DND-41 (cell line): ENCODE data around the gene FNDC10.

Experiments
- ATAC-seq: fragments of 200-7000 bp; cut with Tn5 transposase; 3 replicates; pipeline ENCODE4 v1.9.1; 2021; ENCODE audit warnings: low read depth; ENCODE audit not compliant: insufficient read depth
- DNase-seq: peaks from one replicate; pipeline ENCODE4 v3.0.0-alpha.2; 2020
- H2AFZ ChIP-seq: 2 replicates; pipeline ENCODE4 v1.6.0; 2012; ENCODE audit warnings: low read depth, low read length
- H3K27ac ChIP-seq: 2 replicates; pipeline ENCODE4 v1.5.1; 2012; ENCODE audit warnings: low read length, inconsistent platforms
- H3K27me3 ChIP-seq: fragments of 200-600 bp; sonication (generic); 2 replicates; pipeline ENCODE4 v1.6.0; 2012; ENCODE audit warnings: low read length, mild to moderate bottlenecking, inconsistent platforms; ENCODE audit not compliant: insufficient read depth, poor library complexity
- H3K36me3 ChIP-seq: 2 replicates; pipeline ENCODE4 v1.5.1; 2012; ENCODE audit warnings: low read length, inconsistent platforms; ENCODE audit not compliant: insufficient read depth
- H3K4me1 ChIP-seq: 2 replicates; pipeline ENCODE4 v1.5.1; 2012; ENCODE audit warnings: mild to moderate bottlenecking, low read length; ENCODE audit not compliant: insufficient read depth
- H3K4me2 ChIP-seq: 2 replicates; pipeline ENCODE4 v1.6.0; 2012; ENCODE audit warnings: mild to moderate bottlenecking, moderate library complexity, low read length, inconsistent platforms; ENCODE audit not compliant: insufficient read depth
- H3K4me3 ChIP-seq, 2 experiments: fragments of 200-600 bp in 1 of 2; shearing (Covaris generic) in 1 of 2; 2 replicates each; pipeline ENCODE4 v1.5.1; 2012 to 2016; ENCODE audit warnings: inconsistent platforms in 2 of 2, low read length in 2 of 2, mild to moderate bottlenecking in 2 of 2, low read depth in 1 of 2, moderate library complexity in 1 of 2
- H3K79me2 ChIP-seq: 2 replicates; pipeline ENCODE4 v1.6.0; 2012; ENCODE audit warnings: low read length, inconsistent platforms; ENCODE audit not compliant: insufficient read depth
- H3K9ac ChIP-seq: 2 replicates; pipeline ENCODE4 v1.6.0; 2012; ENCODE audit warnings: low read depth, mild to moderate bottlenecking, inconsistent platforms, low read length, moderate library complexity
- H3K9me3 ChIP-seq: 2 replicates; pipeline ENCODE4 v1.5.1; 2012; ENCODE audit warnings: low read length, moderate library complexity, mild to moderate bottlenecking, inconsistent platforms; ENCODE audit not compliant: insufficient read depth, severe bottlenecking
- H4K20me1 ChIP-seq: 2 replicates; pipeline ENCODE4 v1.6.0; 2012; ENCODE audit warnings: low read length; ENCODE audit not compliant: insufficient read depth
- EZH2 ChIP-seq: IDR thresholded peaks from 3 replicates; pipeline ENCODE4 v1.6.1; 2012; ENCODE audit warnings: borderline replicate concordance, low read depth, mild to moderate bottlenecking, moderate library complexity, low read length, inconsistent platforms; ENCODE audit not compliant: severe bottlenecking
- TF ChIP-seq, protein P1 (sequence below): IDR thresholded peaks from 2 replicates; pipeline ENCODE4 v1.5.1; 2012; ENCODE audit warnings: borderline replicate concordance, low read length, moderate library complexity, mild to moderate bottlenecking; ENCODE audit not compliant: poor library complexity, severe bottlenecking; ENCODE audit errors: extremely low read depth

FNDC10 gene

DNA sequence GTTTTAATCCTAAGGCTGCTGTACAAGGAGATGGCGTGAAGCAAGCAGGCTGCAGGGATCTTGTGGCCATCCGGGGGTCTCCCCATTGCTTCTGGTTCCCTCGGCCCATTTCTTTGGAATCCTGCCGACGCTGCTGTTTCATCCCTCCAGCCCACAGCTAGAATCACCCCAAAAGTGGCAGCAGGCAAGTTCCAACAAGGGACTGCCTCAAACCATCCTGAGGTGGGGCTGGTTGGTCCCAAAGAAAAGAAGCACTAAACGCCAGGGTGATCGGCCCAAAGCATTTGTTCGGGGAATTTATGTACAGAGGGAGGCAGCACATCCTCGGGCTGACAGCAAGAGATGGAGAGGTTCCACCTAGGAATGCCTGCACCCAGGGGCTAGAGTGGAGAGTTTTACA, 10.9 kb upstream of the FNDC10 start:
- DNase-seq (no peak), ATAC-seq (no peak)
- Histone ChIP-seq H4K20me1 (peaks cover 10% of the 10 kb centered on the region), H3K4me1 (peaks cover 15% of the 10 kb centered on the region), H3K4me3 (no peak overlapping the region), H3K79me2 (peaks cover 16% of the 10 kb centered on the region), H3K27ac (no peak overlapping the region), H3K4me2 (no peak overlapping the region), H3K36me3 (peaks cover 3% of the 10 kb centered on the region; the same call in 1 of the 2 replicates), H3K9me3 (no peaks in the 10 kb centered on the region), H2AFZ (no peak overlapping the region), H3K9ac (no peak overlapping the region), H3K27me3 (no peaks in the 10 kb centered on the region)
- no peak for TF ChIP-seq EZH2
- TF ChIP-seq, protein P1, sequence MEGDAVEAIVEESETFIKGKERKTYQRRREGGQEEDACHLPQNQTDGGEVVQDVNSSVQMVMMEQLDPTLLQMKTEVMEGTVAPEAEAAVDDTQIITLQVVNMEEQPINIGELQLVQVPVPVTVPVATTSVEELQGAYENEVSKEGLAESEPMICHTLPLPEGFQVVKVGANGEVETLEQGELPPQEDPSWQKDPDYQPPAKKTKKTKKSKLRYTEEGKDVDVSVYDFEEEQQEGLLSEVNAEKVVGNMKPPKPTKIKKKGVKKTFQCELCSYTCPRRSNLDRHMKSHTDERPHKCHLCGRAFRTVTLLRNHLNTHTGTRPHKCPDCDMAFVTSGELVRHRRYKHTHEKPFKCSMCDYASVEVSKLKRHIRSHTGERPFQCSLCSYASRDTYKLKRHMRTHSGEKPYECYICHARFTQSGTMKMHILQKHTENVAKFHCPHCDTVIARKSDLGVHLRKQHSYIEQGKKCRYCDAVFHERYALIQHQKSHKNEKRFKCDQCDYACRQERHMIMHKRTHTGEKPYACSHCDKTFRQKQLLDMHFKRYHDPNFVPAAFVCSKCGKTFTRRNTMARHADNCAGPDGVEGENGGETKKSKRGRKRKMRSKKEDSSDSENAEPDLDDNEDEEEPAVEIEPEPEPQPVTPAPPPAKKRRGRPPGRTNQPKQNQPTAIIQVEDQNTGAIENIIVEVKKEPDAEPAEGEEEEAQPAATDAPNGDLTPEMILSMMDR, result no peak

DNA sequence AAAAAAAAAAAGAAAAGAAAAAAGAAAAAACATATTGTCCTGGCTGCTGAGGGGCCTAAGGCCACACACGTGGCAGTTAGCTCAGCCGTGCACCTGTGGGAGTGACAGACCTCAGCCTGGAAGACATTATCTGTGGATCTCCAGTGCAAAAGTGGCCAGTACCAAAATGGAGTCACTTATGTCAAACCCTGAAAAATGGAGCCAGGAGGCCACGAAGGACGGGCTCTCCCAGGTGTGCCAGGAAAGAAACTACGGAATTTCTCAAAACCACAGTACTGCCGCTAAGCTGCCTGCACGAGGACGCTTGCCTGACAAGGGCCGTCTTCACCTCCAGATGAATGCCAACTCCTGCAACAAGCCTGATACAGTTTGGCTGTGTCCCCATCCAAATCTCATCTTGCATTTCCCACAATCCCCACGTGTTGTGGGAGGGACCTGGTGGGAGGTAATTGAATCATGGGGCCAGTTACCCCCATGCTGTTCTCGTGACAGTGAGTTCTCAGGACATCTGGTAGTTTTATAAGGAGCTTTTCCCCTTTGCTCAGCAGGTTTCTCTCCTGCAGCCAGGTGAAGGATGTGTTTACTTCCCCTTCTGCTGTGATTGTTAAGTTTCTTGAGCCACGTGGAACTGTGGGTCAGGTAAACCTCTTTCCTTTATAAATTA, 10.0 kb upstream of the FNDC10 start:
- H3K27ac ChIP-seq, result no peak overlapping the region
- no peak overlapping the region for H3K4me3 ChIP-seq
- peaks cover 15% of the 10 kb centered on the region for H3K79me2 ChIP-seq
- no peaks in the 10 kb centered on the region for H3K36me3 ChIP-seq
- H2AFZ ChIP-seq, result no peak overlapping the region
- H3K9me3 ChIP-seq, result no peaks in the 10 kb centered on the region
- H4K20me1 ChIP-seq, result peaks cover 8% of the 10 kb centered on the region
- no peak overlapping the region for H3K9ac ChIP-seq
- peaks cover 15% of the 10 kb centered on the region for H3K4me1 ChIP-seq
- no peak for TF ChIP-seq EZH2
- TF ChIP-seq, protein P1, result no peak
- H3K4me2 ChIP-seq, result no peak overlapping the region
- ATAC-seq (no peak), DNase-seq (no peak)
- no peaks in the 10 kb centered on the region for H3K27me3 ChIP-seq

DNA sequence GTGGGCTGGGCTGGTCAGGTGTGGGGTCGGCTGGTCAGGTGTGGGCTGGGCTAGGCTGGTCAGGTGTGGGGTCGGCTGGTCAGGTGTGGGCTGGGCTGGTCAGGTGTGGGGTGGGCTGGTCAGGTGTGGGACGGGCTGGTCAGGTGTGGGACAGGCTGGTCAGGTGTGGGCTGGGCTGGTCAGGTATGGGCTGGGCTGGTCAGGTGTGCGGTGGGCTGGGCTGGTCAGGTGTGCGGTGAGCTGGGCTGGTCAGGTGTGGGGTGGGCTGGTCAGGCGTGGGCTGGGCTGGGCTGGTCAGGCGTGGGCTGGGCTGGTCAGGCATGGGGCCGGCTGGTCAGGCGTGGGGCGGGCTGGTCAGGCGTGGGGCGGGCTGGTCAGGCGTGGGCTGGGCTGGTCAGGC, 6.3 kb upstream of the FNDC10 start:
- H3K4me1 ChIP-seq, result no peaks in the 10 kb centered on the region
- H3K27ac ChIP-seq, result no peak overlapping the region
- no peaks in the 10 kb centered on the region for H3K36me3 ChIP-seq
- H3K79me2 ChIP-seq, result no peaks in the 10 kb centered on the region
- no peak for TF ChIP-seq EZH2
- TF ChIP-seq, protein P1, result no peak
- H3K9ac ChIP-seq, result no peak overlapping the region
- ATAC-seq (no peak), DNase-seq (no peak)
- H2AFZ ChIP-seq, result no peak overlapping the region
- no peaks in the 10 kb centered on the region for H3K9me3 ChIP-seq
- no peak overlapping the region for H3K4me2 ChIP-seq
- no peaks in the 10 kb centered on the region for H3K27me3 ChIP-seq
- H4K20me1 ChIP-seq, result no peaks in the 10 kb centered on the region
- no peak overlapping the region for H3K4me3 ChIP-seq
